ENCODE data around the gene TINAGL1. TPM values are rescaled to one million over a fixed set of nuclear protein-coding genes. Genes with fewer than 3 reads are reported as not detected.

Gene TINAGL1
- total and polyA plus RNA-seq, 2 donors (not counting 3 experiments of a cell fraction or from before 2014, with no cell fraction given), result 312 to 477 TPM

DNA sequence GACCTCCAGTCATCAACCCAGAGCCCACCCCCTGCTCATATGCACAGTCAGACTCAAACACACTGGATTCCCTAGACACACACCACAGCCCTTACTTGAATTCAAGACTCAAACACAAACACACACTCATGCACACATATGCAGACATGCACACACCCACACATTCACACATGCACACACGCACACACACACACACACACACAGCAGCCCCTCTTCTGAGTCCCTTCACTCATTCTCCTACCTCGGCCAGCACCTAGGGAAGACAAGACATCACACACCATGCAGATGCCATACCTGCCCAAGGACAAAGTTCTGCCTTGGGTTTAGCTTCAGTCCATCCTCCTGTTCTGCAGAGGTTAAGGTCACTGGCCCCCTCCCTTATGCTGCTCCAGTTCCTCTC, 39.6 kb downstream of the TINAGL1 start:
- no peaks in the 10 kb centered on the region for H4K20me1 ChIP-seq (replicated peaks; ENCODE audit: control insufficient read depth, extremely low read depth, insufficient read depth, low read length)
- no peak for DNase-seq (ENCODE audit: low read depth, low spot score)
- no peaks in the 10 kb centered on the region for H3K79me2 ChIP-seq (ENCODE audit: control insufficient read depth, insufficient read depth, low read length)
- H3K9ac ChIP-seq (replicated peaks; ENCODE audit: extremely low read depth, insufficient read depth, low read length), result no peak overlapping the region
- H3K4me2 ChIP-seq (ENCODE audit: insufficient read depth, low read length), result no peak overlapping the region
- no peak for TF ChIP-seq GATA2 (IDR thresholded peaks at IDR 0.05; ENCODE audit: insufficient read depth, insufficient read length, low read depth, low read length)
- no peak for TF ChIP-seq FOS (IDR thresholded peaks at IDR 0.05; ENCODE audit: borderline replicate concordance, insufficient read depth, low read length)
- TF ChIP-seq POLR2AphosphoS5 (IDR thresholded peaks at IDR 0.05; ENCODE audit: insufficient read depth, low read depth, low read length), result no peak
- TF ChIP-seq EZH2 (IDR thresholded peaks at IDR 0.05; ENCODE audit: borderline replicate concordance, low read depth, low read length, severe bottlenecking), result no peak
- TF ChIP-seq, protein P1, sequence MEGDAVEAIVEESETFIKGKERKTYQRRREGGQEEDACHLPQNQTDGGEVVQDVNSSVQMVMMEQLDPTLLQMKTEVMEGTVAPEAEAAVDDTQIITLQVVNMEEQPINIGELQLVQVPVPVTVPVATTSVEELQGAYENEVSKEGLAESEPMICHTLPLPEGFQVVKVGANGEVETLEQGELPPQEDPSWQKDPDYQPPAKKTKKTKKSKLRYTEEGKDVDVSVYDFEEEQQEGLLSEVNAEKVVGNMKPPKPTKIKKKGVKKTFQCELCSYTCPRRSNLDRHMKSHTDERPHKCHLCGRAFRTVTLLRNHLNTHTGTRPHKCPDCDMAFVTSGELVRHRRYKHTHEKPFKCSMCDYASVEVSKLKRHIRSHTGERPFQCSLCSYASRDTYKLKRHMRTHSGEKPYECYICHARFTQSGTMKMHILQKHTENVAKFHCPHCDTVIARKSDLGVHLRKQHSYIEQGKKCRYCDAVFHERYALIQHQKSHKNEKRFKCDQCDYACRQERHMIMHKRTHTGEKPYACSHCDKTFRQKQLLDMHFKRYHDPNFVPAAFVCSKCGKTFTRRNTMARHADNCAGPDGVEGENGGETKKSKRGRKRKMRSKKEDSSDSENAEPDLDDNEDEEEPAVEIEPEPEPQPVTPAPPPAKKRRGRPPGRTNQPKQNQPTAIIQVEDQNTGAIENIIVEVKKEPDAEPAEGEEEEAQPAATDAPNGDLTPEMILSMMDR (IDR thresholded peaks at IDR 0.05; ENCODE audit: extremely low read depth in 1 of 2, insufficient read depth in 1 of 2, low read depth in 1 of 2, low read length in 2 of 2), result no peak
- TF ChIP-seq MYC (IDR thresholded peaks at IDR 0.05; ENCODE audit: low read depth, low read length), result no peak
- TF ChIP-seq, protein P2, sequence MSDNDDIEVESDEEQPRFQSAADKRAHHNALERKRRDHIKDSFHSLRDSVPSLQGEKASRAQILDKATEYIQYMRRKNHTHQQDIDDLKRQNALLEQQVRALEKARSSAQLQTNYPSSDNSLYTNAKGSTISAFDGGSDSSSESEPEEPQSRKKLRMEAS (IDR thresholded peaks at IDR 0.05; ENCODE audit: insufficient read depth, insufficient read length), result no peak
- no peak for TF ChIP-seq JUN (IDR thresholded peaks at IDR 0.05; ENCODE audit: borderline replicate concordance, insufficient read depth, insufficient read length, low read depth)
- no peak for TF ChIP-seq POLR2A (IDR thresholded peaks at IDR 0.05; ENCODE audit: low read depth, low read length)
- ChIA-PET POLR2A (no interaction called here), CTCF (no interaction called here)
- no peaks in the 10 kb centered on the region for H3K9me3 ChIP-seq (replicated peaks; ENCODE audit: control insufficient read depth, insufficient read depth, low read length)
- no peaks in the 10 kb centered on the region for H3K4me1 ChIP-seq (ENCODE audit: control insufficient read depth, extremely low read depth, insufficient read depth, low read length)
- intact Hi-C loops (cut with micrococcal nuclease), result loop anchor here (10.0 kb wide), 1 partner anchor 221 kb away; no protein-coding TSS in a partner anchor
- dilution Hi-C loops (cut with MboI; ENCODE audit: extremely low pct_ligation_motif_present, low sequenced_read_pairs), result no loop called here
- no peak for FAIRE-seq
- H3K4me3 ChIP-seq (replicated peaks in 1 of 3; ENCODE audit: insufficient read depth in 1 of 3, low read depth in 1 of 3, low read length in 3 of 3), result no peak overlapping the region
- no peaks in the 10 kb centered on the region for H3K9me1 ChIP-seq (replicated peaks; ENCODE audit: control insufficient read depth, extremely low read depth, insufficient read depth, low read length)
- H3K36me3 ChIP-seq (ENCODE audit: control insufficient read depth in 2 of 2, extremely low read depth in 1 of 2, insufficient read depth in 2 of 2, low read length in 2 of 2), result no peaks in the 10 kb centered on the region
- BruUV-seq (replicated peaks), result no TSS peak
- H2AFZ ChIP-seq (ENCODE audit: low read depth, low read length), result no peak overlapping the region
- peaks cover 0 to 1% of the 10 kb centered on the region in 2 experiments for H3K27me3 ChIP-seq (ENCODE audit: control insufficient read depth in 2 of 2, insufficient read depth in 2 of 2, low read length in 2 of 2)
- no peak overlapping the region for H3K27ac ChIP-seq (ENCODE audit: insufficient read depth, low read depth, low read length)

All from endothelial cell of umbilical vein (primary cell).